ENCODE measurements around the gene MSH5.
"Not testable (repeated sequence)": the region's sequence is repeated elsewhere in the genome, so short reads cannot be mapped to it uniquely, and the experiment has no call there.

Gene MSH5

GRCh38 chr6:31780507-31781243 lies 40.9 kb downstream of the MSH5 start:
- Mint-ChIP-seq H3K4me3 (no peak overlapping the region), H3K9me3 (no peaks in the 10 kb centered on the region), H3K4me1 (ENCODE audit: low read depth) (peaks cover 13% of the 10 kb centered on the region), H3K27me3 (ENCODE audit: low read depth) (no peaks in the 10 kb centered on the region), H3K27ac (no peak overlapping the region), H3K36me3 (ENCODE audit: low read depth) (peaks cover 16% of the 10 kb centered on the region)

- Mint-ChIP-seq H3K27ac (no peak overlapping the region), H3K27me3 (ENCODE audit: low read depth) (no peaks in the 10 kb centered on the region), H3K9me3 (no peaks in the 10 kb centered on the region), H3K36me3 (ENCODE audit: low read depth) (peaks cover 18% of the 10 kb centered on the region), H3K4me1 (ENCODE audit: low read depth) (peaks cover 9% of the 10 kb centered on the region), H3K4me3 (no peak overlapping the region)
These were observed 41.7 kb downstream of the MSH5 start for GRCh38 chr6:31781244-31782125.

- peaks cover 3% of the 10 kb centered on the region for H3K4me1 Mint-ChIP-seq (ENCODE audit: low read depth)
- no peak overlapping the region for H3K27ac Mint-ChIP-seq
- H3K36me3 Mint-ChIP-seq (ENCODE audit: low read depth): peaks cover 18% of the 10 kb centered on the region
- no peaks in the 10 kb centered on the region for H3K27me3 Mint-ChIP-seq (ENCODE audit: low read depth)
- H3K9me3 Mint-ChIP-seq: no peaks in the 10 kb centered on the region
- no peak overlapping the region for H3K4me3 Mint-ChIP-seq
These were observed 42.5 kb downstream of the MSH5 start for GRCh38 chr6:31782126-31782855.

- Mint-ChIP-seq H3K27ac (no peak overlapping the region), H3K36me3 (ENCODE audit: low read depth) (peaks cover 21% of the 10 kb centered on the region), H3K4me3 (no peak overlapping the region), H3K9me3 (no peaks in the 10 kb centered on the region), H3K4me1 (ENCODE audit: low read depth) (no peaks in the 10 kb centered on the region), H3K27me3 (ENCODE audit: low read depth) (no peaks in the 10 kb centered on the region)
These were observed 44.5 kb downstream of the MSH5 start for GRCh38 chr6:31784098-31784925.

GRCh38 chr6:31785475-31785874 lies 45.7 kb downstream of the MSH5 start:
- peaks cover 24% of the 10 kb centered on the region for H3K36me3 Mint-ChIP-seq (ENCODE audit: low read depth)
- H3K9me3 Mint-ChIP-seq: no peaks in the 10 kb centered on the region
- no peak overlapping the region for H3K27ac Mint-ChIP-seq
- no peaks in the 10 kb centered on the region for H3K27me3 Mint-ChIP-seq (ENCODE audit: low read depth)
- peaks cover under 1% of the 10 kb centered on the region for H3K4me1 Mint-ChIP-seq (ENCODE audit: low read depth)
- no peak overlapping the region for H3K4me3 Mint-ChIP-seq

- peaks cover 22% of the 10 kb centered on the region for H3K36me3 Mint-ChIP-seq (ENCODE audit: low read depth)
- no peaks in the 10 kb centered on the region for H3K27me3 Mint-ChIP-seq (ENCODE audit: low read depth)
- H3K9me3 Mint-ChIP-seq: no peaks in the 10 kb centered on the region
- peaks cover 18% of the 10 kb centered on the region for H3K4me1 Mint-ChIP-seq (ENCODE audit: low read depth)
- no peak overlapping the region for H3K4me3 Mint-ChIP-seq
- H3K27ac Mint-ChIP-seq: peak overlapping the region; percentile 37
These were observed 51.7 kb downstream of the MSH5 start for GRCh38 chr6:31791324-31792089.

- H3K4me3 Mint-ChIP-seq: no peak overlapping the region
- H3K27ac Mint-ChIP-seq: no peak overlapping the region
- no peaks in the 10 kb centered on the region for H3K27me3 Mint-ChIP-seq (ENCODE audit: low read depth)
- peaks cover 24% of the 10 kb centered on the region for H3K36me3 Mint-ChIP-seq (ENCODE audit: low read depth)
- no peaks in the 10 kb centered on the region for H3K9me3 Mint-ChIP-seq
- peaks cover 20% of the 10 kb centered on the region for H3K4me1 Mint-ChIP-seq (ENCODE audit: low read depth)
These were observed 52.2 kb downstream of the MSH5 start for GRCh38 chr6:31792090-31792374.

- Mint-ChIP-seq H3K4me1 (ENCODE audit: low read depth) (peaks cover 28% of the 10 kb centered on the region), H3K27ac (no peak overlapping the region), H3K4me3 (no peak overlapping the region), H3K9me3 (no peaks in the 10 kb centered on the region), H3K27me3 (ENCODE audit: low read depth) (no peaks in the 10 kb centered on the region), H3K36me3 (ENCODE audit: low read depth) (peaks cover 24% of the 10 kb centered on the region)
These were observed 53.0 kb downstream of the MSH5 start for GRCh38 chr6:31792761-31793171.

GRCh38 chr6:31793927-31794245 lies 54.1 kb downstream of the MSH5 start:
- peaks cover 24% of the 10 kb centered on the region for H3K36me3 Mint-ChIP-seq (ENCODE audit: low read depth)
- peak overlapping the region; percentile 77 for H3K27ac Mint-ChIP-seq
- not testable (repeated sequence) for H3K27me3 Mint-ChIP-seq (ENCODE audit: low read depth); H3K9me3 Mint-ChIP-seq
- peak overlapping the region; percentile 97 for H3K4me3 Mint-ChIP-seq
- H3K4me1 Mint-ChIP-seq (ENCODE audit: low read depth): peaks cover 36% of the 10 kb centered on the region

- Mint-ChIP-seq H3K4me3 (peak overlapping the region; percentile 97), H3K36me3 (ENCODE audit: low read depth) (peaks cover 21% of the 10 kb centered on the region), H3K4me1 (ENCODE audit: low read depth) (peaks cover 36% of the 10 kb centered on the region), H3K27ac (peak overlapping the region; percentile 77), H3K27me3 (ENCODE audit: low read depth) (no peaks in the 10 kb centered on the region), H3K9me3 (no peaks in the 10 kb centered on the region)
These were observed 54.6 kb downstream of the MSH5 start for GRCh38 chr6:31794294-31794865.

- H3K4me3 Mint-ChIP-seq: peak overlapping the region; percentile 97
These were observed 55.2 kb downstream of the MSH5 start for GRCh38 chr6:31794866-31795615.

GRCh38 chr6:31795616-31796298 lies 56.0 kb downstream of the MSH5 start, which contains the start of gene VARS1:
Gene VARS1, minus strand, starts transcription at chr6:31795752. Its CDS starts 535 bp downstream, at chr6:31795217.
- Mint-ChIP-seq H3K4me1 (ENCODE audit: low read depth) (peaks cover 33% of the 10 kb centered on the region), H3K4me3 (peak within 1 kb of the TSS; percentile 97), H3K36me3 (ENCODE audit: low read depth) (peaks cover 14% of the 10 kb centered on the region), H3K9me3 (no peaks in the 10 kb centered on the region), H3K27me3 (ENCODE audit: low read depth) (no peaks in the 10 kb centered on the region), H3K27ac (peak within 1 kb of the TSS; percentile 99)

More at GRCh38 chr6:31794866-31795615, 55.2 kb downstream of the MSH5 start:
- Mint-ChIP-seq H3K27me3 (ENCODE audit: low read depth) (no peaks in the 10 kb centered on the region), H3K36me3 (ENCODE audit: low read depth) (peaks cover 18% of the 10 kb centered on the region), H3K4me1 (ENCODE audit: low read depth) (peaks cover 36% of the 10 kb centered on the region), H3K27ac (peak overlapping the region; percentile 99), H3K9me3 (no peaks in the 10 kb centered on the region)

Measured in T-helper 1 cell treated with Interleukin-12 subunit alpha and Interleukin-12 subunit beta and Interleukin-4 antibody, amounts not matched to agents 30 μg/mL and 1 μg/mL, for 36 hours (primary cell).